Activated CD4-positive, alpha-beta T cell treated with anti-CD3 and anti-CD28 coated beads, Interleukin-2, amount 10 ng/mL, durations not matched to agents 24 days and 14 days (primary cell): ENCODE results near the gene AMDHD2. TPM values are rescaled to one million over a fixed set of nuclear protein-coding genes. Genes with fewer than 3 reads are reported as not detected.
"Not testable (repeated sequence)": the region's sequence is repeated elsewhere in the genome, so short reads cannot be mapped to it uniquely, and the experiment has no call there.

ENCODE experiments used
- DNase-seq: peaks from one replicate; pipeline ENCODE4 v3.0.0; 2022
- H3K27ac Mint-ChIP-seq: one replicate; pipeline ENCODE4 v1.8.0; 2022; ENCODE audit warnings: mild to moderate bottlenecking, mixed read lengths
- H3K27me3 Mint-ChIP-seq: one replicate; pipeline ENCODE4 v1.8.0; 2022; ENCODE audit warnings: mixed read lengths
- H3K36me3 Mint-ChIP-seq: one replicate; pipeline ENCODE4 v1.8.0; 2022; ENCODE audit warnings: low read depth, mild to moderate bottlenecking, mixed read lengths
- H3K4me1 Mint-ChIP-seq: one replicate; pipeline ENCODE4 v1.8.0; 2021; ENCODE audit warnings: mixed read lengths
- H3K4me3 Mint-ChIP-seq: one replicate; pipeline ENCODE4 v1.8.0; 2022; ENCODE audit warnings: mild to moderate bottlenecking, moderate library complexity, mixed read lengths
- H3K9me3 Mint-ChIP-seq: one replicate; pipeline ENCODE4 v1.8.0; 2021; ENCODE audit warnings: mixed read lengths
- intact Hi-C: fragments of 100-400 bp; cut with micrococcal nuclease; formaldehyde crosslinking; loops from one replicate; pipeline ENCODE4 v1.15.1; 2023
- total RNA-seq: library from RNA; stranded (reverse); gene quantifications from 2 replicates; pipeline ENCODE4 v1.2.3, GENCODE V29; 2022

AMDHD2 gene
- total RNA-seq, 1 donor from 2014 or later, result 37.5 TPM

- H3K4me1 Mint-ChIP-seq, result peaks cover 12% of the 10 kb centered on the region
- no peak for DNase-seq
- intact Hi-C loops, result no loop called here
- no peaks in the 10 kb centered on the region for H3K9me3 Mint-ChIP-seq
- H3K27me3 Mint-ChIP-seq, result peaks cover 18% of the 10 kb centered on the region
- H3K27ac Mint-ChIP-seq, result no peak overlapping the region
- peak overlapping the region; percentile 66 for H3K4me3 Mint-ChIP-seq
- no peaks in the 10 kb centered on the region for H3K36me3 Mint-ChIP-seq
Observed at GRCh38 chr16:2476741-2477140, 43.4 kb upstream of the AMDHD2 start.

GRCh38 chr16:2477327-2477726 is 42.8 kb upstream of the AMDHD2 start:
- intact Hi-C loops, result no loop called here
- Mint-ChIP-seq H3K4me1 (peaks cover 12% of the 10 kb centered on the region), H3K9me3 (no peaks in the 10 kb centered on the region), H3K27ac (no peak overlapping the region), H3K27me3 (peaks cover 18% of the 10 kb centered on the region), H3K4me3 (no peak overlapping the region), H3K36me3 (no peaks in the 10 kb centered on the region)
- DNase-seq, result no peak

- no peaks in the 10 kb centered on the region for H3K36me3 Mint-ChIP-seq
- H3K4me1 Mint-ChIP-seq, result peaks cover 9% of the 10 kb centered on the region
- DNase-seq, result no peak
- no peak overlapping the region for H3K27ac Mint-ChIP-seq
- intact Hi-C loops, result no loop called here
- H3K9me3 Mint-ChIP-seq, result no peaks in the 10 kb centered on the region
- H3K27me3 Mint-ChIP-seq, result peaks cover 13% of the 10 kb centered on the region
- no peak overlapping the region for H3K4me3 Mint-ChIP-seq
Observed at GRCh38 chr16:2478279-2478678, 41.9 kb upstream of the AMDHD2 start.

GRCh38 chr16:2479996-2480395 is 40.2 kb upstream of the AMDHD2 start:
- intact Hi-C loops, H3K36me3 Mint-ChIP-seq, H3K27ac Mint-ChIP-seq, H3K4me1 Mint-ChIP-seq, H3K4me3 Mint-ChIP-seq, DNase-seq, H3K9me3 Mint-ChIP-seq: not testable (repeated sequence)
- H3K27me3 Mint-ChIP-seq, result peaks cover 12% of the 10 kb centered on the region

- Mint-ChIP-seq H3K27me3 (peaks cover 12% of the 10 kb centered on the region), H3K4me1 (peaks cover 8% of the 10 kb centered on the region), H3K9me3 (no peaks in the 10 kb centered on the region), H3K4me3 (no peak overlapping the region), H3K27ac (no peak overlapping the region), H3K36me3 (no peaks in the 10 kb centered on the region)
- no peak for DNase-seq
- intact Hi-C loops, result no loop called here
Observed at GRCh38 chr16:2480948-2481347, 39.2 kb upstream of the AMDHD2 start.

GRCh38 chr16:2481676-2482075 is 38.5 kb upstream of the AMDHD2 start:
- Mint-ChIP-seq H3K4me1 (peaks cover 7% of the 10 kb centered on the region), H3K9me3 (no peaks in the 10 kb centered on the region), H3K27me3 (peaks cover 8% of the 10 kb centered on the region), H3K4me3 (no peak overlapping the region), H3K36me3 (no peaks in the 10 kb centered on the region), H3K27ac (no peak overlapping the region)
- intact Hi-C loops, result no loop called here
- DNase-seq, result no peak

- H3K36me3 Mint-ChIP-seq, result no peaks in the 10 kb centered on the region
- H3K27ac Mint-ChIP-seq, result no peak overlapping the region
- no peak for DNase-seq
- no peaks in the 10 kb centered on the region for H3K9me3 Mint-ChIP-seq
- H3K4me1 Mint-ChIP-seq, result peaks cover 11% of the 10 kb centered on the region
- no peak overlapping the region for H3K4me3 Mint-ChIP-seq
- intact Hi-C loops, result no loop called here
- peaks cover 6% of the 10 kb centered on the region for H3K27me3 Mint-ChIP-seq
Observed at GRCh38 chr16:2482249-2482648, 37.9 kb upstream of the AMDHD2 start.

- DNase-seq, result no peak
- Mint-ChIP-seq H3K4me3 (no peak overlapping the region), H3K36me3 (no peaks in the 10 kb centered on the region), H3K9me3 (no peaks in the 10 kb centered on the region), H3K4me1 (peaks cover 11% of the 10 kb centered on the region), H3K27me3 (peaks cover under 1% of the 10 kb centered on the region), H3K27ac (no peak overlapping the region)
- intact Hi-C loops, result no loop called here
Observed at GRCh38 chr16:2482708-2483534, 37.2 kb upstream of the AMDHD2 start.

GRCh38 chr16:2483939-2484897 is 36.0 kb upstream of the AMDHD2 start:
- H3K27me3 Mint-ChIP-seq, result no peaks in the 10 kb centered on the region
- H3K27ac Mint-ChIP-seq, result no peak overlapping the region
- peaks cover 13% of the 10 kb centered on the region for H3K4me1 Mint-ChIP-seq
- no peaks in the 10 kb centered on the region for H3K36me3 Mint-ChIP-seq
- no peak overlapping the region for H3K4me3 Mint-ChIP-seq
- H3K9me3 Mint-ChIP-seq, result no peaks in the 10 kb centered on the region
- intact Hi-C loops, result no loop called here
- DNase-seq, result no peak

GRCh38 chr16:2484898-2485508 is 35.2 kb upstream of the AMDHD2 start:
- intact Hi-C loops, result loop anchor here (5.0 kb wide), 1 partner anchor 143 kb away; the partner anchor contains the start of gene ABCA3
- Mint-ChIP-seq H3K4me1 (peaks cover 13% of the 10 kb centered on the region), H3K36me3 (no peaks in the 10 kb centered on the region), H3K27ac (no peak overlapping the region), H3K4me3 (no peak overlapping the region), H3K27me3 (no peaks in the 10 kb centered on the region), H3K9me3 (no peaks in the 10 kb centered on the region)
- no peak for DNase-seq

GRCh38 chr16:2485811-2486507 is 34.2 kb upstream of the AMDHD2 start:
- no peak for DNase-seq
- no peaks in the 10 kb centered on the region for H3K9me3 Mint-ChIP-seq
- intact Hi-C loops, result loop anchor here (5.0 kb wide), 1 partner anchor 144 kb away; the partner anchor contains the start of gene ABCA3

GRCh38 chr16:2486645-2487516 is 33.3 kb upstream of the AMDHD2 start:
- Mint-ChIP-seq H3K9me3 (no peaks in the 10 kb centered on the region), H3K4me3 (peak overlapping the region; percentile 65), H3K4me1 (peaks cover 13% of the 10 kb centered on the region), H3K36me3 (no peaks in the 10 kb centered on the region), H3K27ac (peak overlapping the region; percentile 69), H3K27me3 (no peaks in the 10 kb centered on the region)
- intact Hi-C loops, result loop anchor here (5.0 kb wide), 1 partner anchor 145 kb away; the partner anchor contains the start of gene ABCA3
- peak; percentile 90 for DNase-seq

More at GRCh38 chr16:2485811-2486507, 34.2 kb upstream of the AMDHD2 start:
- no peak overlapping the region for H3K4me3 Mint-ChIP-seq
- no peaks in the 10 kb centered on the region for H3K36me3 Mint-ChIP-seq
- H3K4me1 Mint-ChIP-seq, result peaks cover 13% of the 10 kb centered on the region
- H3K27me3 Mint-ChIP-seq, result no peaks in the 10 kb centered on the region
- H3K27ac Mint-ChIP-seq, result no peak overlapping the region
